Neuronal stem cell (in vitro differentiated cells): Measurements from ENCODE around the gene ETV7.
A peak's percentile ranks its signal among the peaks of the same experiment; 100 is the strongest.

Experiments used
- DNase-seq: peaks from one replicate; pipeline ENCODE4 v3.0.0-alpha.2; 2013; ENCODE audit warnings: low spot score
- H2AFZ ChIP-seq: one replicate; pipeline ENCODE4 v1.6.1; 2013; ENCODE audit warnings: mild to moderate bottlenecking, low read length, inconsistent platforms
- H2AK5ac ChIP-seq: 2 replicates; pipeline ENCODE4 v1.6.1; 2013; ENCODE audit warnings: low read depth, mild to moderate bottlenecking, inconsistent platforms, low read length, moderate library complexity, mixed read lengths
- H2BK120ac ChIP-seq: 2 replicates; pipeline ENCODE4 v1.6.1; 2013; ENCODE audit warnings: low read depth, mild to moderate bottlenecking, inconsistent platforms, low read length, moderate library complexity, mixed read lengths
- H2BK12ac ChIP-seq: one replicate; pipeline ENCODE4 v1.6.1; 2013; ENCODE audit warnings: low read length, inconsistent platforms
- H2BK15ac ChIP-seq: 2 replicates; pipeline ENCODE4 v1.6.1; 2013; ENCODE audit warnings: mild to moderate bottlenecking, low read length, inconsistent platforms, mixed read lengths
- H2BK5ac ChIP-seq: one replicate; pipeline ENCODE4 v1.6.1; 2013; ENCODE audit warnings: inconsistent platforms, mild to moderate bottlenecking, low read length, moderate library complexity
- H3K14ac ChIP-seq: one replicate; pipeline ENCODE4 v1.6.1; 2013; ENCODE audit warnings: low read length, inconsistent platforms
- H3K18ac ChIP-seq: 2 replicates; pipeline ENCODE4 v1.6.1; 2013; ENCODE audit warnings: low read length, inconsistent platforms
- H3K23ac ChIP-seq: 2 replicates; pipeline ENCODE4 v1.6.1; 2013; ENCODE audit warnings: low read depth, mild to moderate bottlenecking, mixed read lengths, low read length, inconsistent platforms; ENCODE audit not compliant: poor library complexity
- H3K27ac ChIP-seq: replicated peaks from 3 replicates; pipeline ENCODE4 v1.5.1; 2013; ENCODE audit warnings: low read length, inconsistent platforms
- H3K27me3 ChIP-seq, 3 experiments: 2 replicates each; pipeline ENCODE4 v1.6.1; 2013; ENCODE audit warnings: low read length in 3 of 3, mild to moderate bottlenecking in 2 of 3, inconsistent platforms in 1 of 3, low read depth in 1 of 3, mixed read lengths in 1 of 3, moderate library complexity in 1 of 3; ENCODE audit not compliant: control insufficient read depth in 3 of 3, insufficient read depth in 3 of 3
- H3K36me3 ChIP-seq, 2 donors: replicated peaks in 1 of 2; 2 replicates each; pipeline ENCODE4 v1.6.1; 2013; ENCODE audit warnings: low read length in 2 of 2; ENCODE audit not compliant: control insufficient read depth in 2 of 2, insufficient read depth in 2 of 2
- H3K4ac ChIP-seq: 2 replicates; pipeline ENCODE4 v1.6.1; 2013; ENCODE audit warnings: inconsistent platforms, mild to moderate bottlenecking, low read length, moderate library complexity
- H3K4me1 ChIP-seq, 2 donors: 1 replicate in 1 of 2; 2 replicates in 1 of 2; pipeline ENCODE4 v1.6.1; 2013; ENCODE audit warnings: low read length in 2 of 2, low read depth in 1 of 2; ENCODE audit not compliant: control insufficient read depth in 2 of 2, insufficient read depth in 1 of 2
- H3K4me2 ChIP-seq: one replicate; pipeline ENCODE4 v1.6.1; 2013; ENCODE audit warnings: mild to moderate bottlenecking, low read length, inconsistent platforms; ENCODE audit not compliant: insufficient read depth, poor library complexity, severe bottlenecking
- H3K4me3 ChIP-seq, 2 donors: 2 replicates each; pipeline ENCODE4 v1.5.1; 2013; ENCODE audit warnings: low read length in 2 of 2, mild to moderate bottlenecking in 2 of 2, inconsistent platforms in 1 of 2, moderate library complexity in 1 of 2
- H3K79me1 ChIP-seq: one replicate; pipeline ENCODE4 v1.6.1; 2013; ENCODE audit warnings: low read depth, mild to moderate bottlenecking, inconsistent platforms, low read length, moderate library complexity
- H3K9ac ChIP-seq: one replicate; pipeline ENCODE4 v1.6.1; 2013; ENCODE audit warnings: mild to moderate bottlenecking, low read depth, low read length, inconsistent platforms; ENCODE audit not compliant: poor library complexity
- H3K9me3 ChIP-seq, 2 donors: replicated peaks in 1 of 2; 2 replicates each; pipeline versions ENCODE3 to v1.6.1; 2013; ENCODE audit warnings: low read length in 2 of 2, mild to moderate bottlenecking in 2 of 2, inconsistent platforms in 1 of 2, low read depth in 1 of 2, mixed read lengths in 1 of 2, moderate library complexity in 1 of 2; ENCODE audit not compliant: control insufficient read depth in 2 of 2, insufficient read depth in 1 of 2
- H4K8ac ChIP-seq: one replicate; pipeline ENCODE4 v1.6.1; 2013; ENCODE audit warnings: low read depth, mild to moderate bottlenecking, inconsistent platforms, low read length, moderate library complexity
- H4K91ac ChIP-seq: one replicate; pipeline ENCODE4 v1.6.1; 2013; ENCODE audit warnings: low read length, low read depth, mild to moderate bottlenecking, inconsistent platforms; ENCODE audit not compliant: poor library complexity
- WGBS, 2 donors: extraction: QIAGEN DNeasy Blood & Tissue Kit; methylation state at CpG; one replicate each; pipeline ENCODE4 v1.1.7; 2013; ENCODE audit warnings: missing lambda C conversion rate in 2 of 2, mixed read lengths in 1 of 2; ENCODE audit not compliant: insufficient read length in 2 of 2, insufficient replicate concordance in 1 of 2; ENCODE audit errors: extremely low coverage in 2 of 2; 5-methylcytosine and 5-hydroxymethylcytosine counted together

Gene ETV7

DNA sequence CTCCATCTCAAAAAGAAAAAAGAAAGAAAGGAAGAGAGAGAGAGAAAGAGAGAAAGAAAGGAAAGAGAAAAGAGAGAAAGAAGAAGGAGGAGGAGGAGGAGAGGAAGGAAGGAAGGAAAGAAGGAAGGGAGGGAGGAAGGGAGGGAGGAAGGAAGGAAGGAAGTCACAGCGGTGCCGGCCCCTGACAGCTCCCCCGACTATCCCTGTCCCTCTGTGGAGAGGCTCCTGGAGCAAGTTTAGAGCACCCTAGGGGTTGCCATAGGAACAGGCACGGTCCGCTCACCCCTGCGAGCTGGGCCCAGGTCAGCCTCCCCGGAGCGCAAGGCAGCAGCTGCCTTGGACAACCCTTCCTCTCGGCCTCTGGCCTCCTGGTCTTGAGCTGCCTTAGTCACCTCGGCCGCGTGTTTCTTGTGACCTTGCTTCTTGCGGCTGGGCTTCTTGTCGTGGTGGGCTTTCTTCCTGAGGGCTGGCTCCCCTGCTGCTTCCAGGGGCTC lies 57.6 kb downstream of the ETV7 start:
- H3K4me2 ChIP-seq: no peak overlapping the region
- H2BK5ac ChIP-seq: no peak overlapping the region
- H2BK120ac ChIP-seq: no peak overlapping the region
- H3K79me1 ChIP-seq: no peaks in the 10 kb centered on the region
- H4K8ac ChIP-seq: no peak overlapping the region
- H3K4ac ChIP-seq: no peak overlapping the region
- H2AFZ ChIP-seq: peak overlapping the region; percentile 83
- no peaks in the 10 kb centered on the region for H3K36me3 ChIP-seq
- no peak overlapping the region for H3K9ac ChIP-seq
- H3K4me3 ChIP-seq: no peak overlapping the region
- no peak overlapping the region for H3K23ac ChIP-seq
- peak overlapping the region; percentile 1 for H2AK5ac ChIP-seq
- H3K9me3 ChIP-seq: no peaks in the 10 kb centered on the region
- no CpG with 5 or more reads among the region's 14 CpGs for WGBS, 2 donors
- peaks cover 21 to 42% of the 10 kb centered on the region in 2 donors for H3K4me1 ChIP-seq
- H3K27me3 ChIP-seq: peaks cover 0 to 39% (median 0%) of the 10 kb centered on the region in 3 experiments
- no peak for DNase-seq
- peak overlapping the region; percentile 8 for H2BK15ac ChIP-seq
- no peak overlapping the region for H3K27ac ChIP-seq
- H4K91ac ChIP-seq: no peak overlapping the region
- no peak overlapping the region for H3K14ac ChIP-seq
- H3K18ac ChIP-seq: peak overlapping the region; percentile 50
- peak overlapping the region; percentile 24 for H2BK12ac ChIP-seq

GRCh38 chr6:36328600-36328999 lies 58.9 kb downstream of the ETV7 start:
- Histone ChIP-seq H3K23ac (no peak overlapping the region), H3K27ac (no peak overlapping the region), H4K8ac (no peak overlapping the region), H3K9ac (no peak overlapping the region), H2AK5ac (peak overlapping the region; percentile 32), H3K36me3 (no peaks in the 10 kb centered on the region), H3K4me2 (no peak overlapping the region), H2BK15ac (no peak overlapping the region), H2BK12ac (no peak overlapping the region), H3K27me3 (peaks cover 0 to 27% (median 0%) of the 10 kb centered on the region in 3 experiments), H2BK5ac (no peak overlapping the region), H2BK120ac (no peak overlapping the region), H3K79me1 (no peaks in the 10 kb centered on the region), H3K9me3 (no peaks in the 10 kb centered on the region), H3K14ac (no peak overlapping the region), H2AFZ (no peak overlapping the region), H3K4me3 (no peak overlapping the region), H3K4me1 (peaks cover 12 to 37% of the 10 kb centered on the region in 2 donors), H4K91ac (no peak overlapping the region), H3K4ac (no peak overlapping the region), H3K18ac (no peak overlapping the region)
- no CpG with 5 or more reads among the region's 7 CpGs for WGBS, 2 donors
- DNase-seq: no peak

- no peak overlapping the region for H2BK12ac ChIP-seq
- H3K36me3 ChIP-seq: no peaks in the 10 kb centered on the region
- H4K91ac ChIP-seq: no peak overlapping the region
- DNase-seq: no peak
- no peak overlapping the region for H3K4me3 ChIP-seq
- H3K18ac ChIP-seq: no peak overlapping the region
- H2BK5ac ChIP-seq: no peak overlapping the region
- no peaks in the 10 kb centered on the region for H3K79me1 ChIP-seq
- H3K9me3 ChIP-seq: no peaks in the 10 kb centered on the region
- peaks cover 18 to 40% of the 10 kb centered on the region in 2 donors for H3K4me1 ChIP-seq
- no peak overlapping the region for H3K4ac ChIP-seq
- H3K9ac ChIP-seq: no peak overlapping the region
- H3K4me2 ChIP-seq: no peak overlapping the region
- no peak overlapping the region for H3K27ac ChIP-seq
- H4K8ac ChIP-seq: no peak overlapping the region
- H2BK120ac ChIP-seq: no peak overlapping the region
- H3K27me3 ChIP-seq: peaks cover 0 to 21% (median 0%) of the 10 kb centered on the region in 3 experiments
- H2AFZ ChIP-seq: no peak overlapping the region
- no peak overlapping the region for H2AK5ac ChIP-seq
- no peak overlapping the region for H3K23ac ChIP-seq
- no peak overlapping the region for H2BK15ac ChIP-seq
- H3K14ac ChIP-seq: no peak overlapping the region
These were observed 59.6 kb downstream of the ETV7 start for GRCh38 chr6:36327919-36328236.

DNA sequence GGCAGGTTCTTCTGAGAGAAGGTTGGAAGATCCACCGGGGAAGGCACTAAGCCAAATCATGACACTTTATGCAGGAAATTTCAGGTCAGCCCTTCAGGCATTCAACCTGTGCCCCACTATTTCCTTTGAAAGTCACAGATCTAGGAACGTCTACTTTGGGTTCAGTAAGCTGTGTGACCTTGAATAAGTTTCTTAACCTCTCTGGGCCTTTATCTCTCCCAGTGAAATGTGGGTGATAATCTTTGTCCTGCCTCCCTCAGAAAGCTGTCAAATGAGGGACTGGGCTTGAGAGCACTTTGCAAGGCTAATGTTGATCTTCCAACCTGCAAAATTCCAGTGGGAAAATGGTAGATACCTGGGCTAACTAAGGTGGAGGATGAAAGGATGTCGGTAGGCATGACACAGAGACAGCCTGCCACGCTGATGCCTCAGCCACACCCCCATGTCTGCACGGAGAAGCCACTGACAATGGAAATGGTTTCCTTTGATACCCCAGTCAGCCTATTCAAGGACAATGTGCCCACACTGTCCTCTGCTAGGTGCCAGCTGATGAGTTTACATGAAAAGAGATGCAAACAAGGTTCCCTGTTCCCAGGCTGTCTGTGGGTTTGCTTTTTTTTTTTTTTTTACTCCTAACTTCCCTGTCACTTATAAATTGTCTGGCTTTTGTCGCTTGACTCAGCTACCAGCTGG lies 60.1 kb downstream of the ETV7 start:
- no peak overlapping the region for H3K18ac ChIP-seq
- no peak overlapping the region for H2BK12ac ChIP-seq
- no peak overlapping the region for H3K4me3 ChIP-seq
- H3K79me1 ChIP-seq: no peaks in the 10 kb centered on the region
- no peak overlapping the region for H4K8ac ChIP-seq
- peaks cover 0 to 16% (median 0%) of the 10 kb centered on the region in 3 experiments for H3K27me3 ChIP-seq
- no peak overlapping the region for H3K14ac ChIP-seq
- no peak overlapping the region for H2AK5ac ChIP-seq
- no peak overlapping the region for H3K23ac ChIP-seq
- H3K4ac ChIP-seq: no peak overlapping the region
- no CpG with 5 or more reads among the region's 6 CpGs for WGBS, 2 donors
- no peak overlapping the region for H3K4me2 ChIP-seq
- H3K36me3 ChIP-seq: no peaks in the 10 kb centered on the region
- H2BK5ac ChIP-seq: no peak overlapping the region
- H2BK15ac ChIP-seq: no peak overlapping the region
- no peaks in the 10 kb centered on the region for H3K9me3 ChIP-seq
- H3K4me1 ChIP-seq: peaks cover 18 to 42% of the 10 kb centered on the region in 2 donors
- H3K9ac ChIP-seq: no peak overlapping the region
- no peak overlapping the region for H4K91ac ChIP-seq
- H2BK120ac ChIP-seq: no peak overlapping the region
- no peak overlapping the region for H2AFZ ChIP-seq
- H3K27ac ChIP-seq: no peak overlapping the region
- DNase-seq: no peak
